WTC11 (cell line): ENCODE data around the gene BIVM.

Experiments
- AFF4 ChIP-seq: sonication (generic); formaldehyde crosslinking; IDR thresholded peaks from 2 replicates; pipeline ENCODE4 v1.8.1; 2023; ENCODE audit warnings: mild to moderate bottlenecking, missing genetic modification reagents, borderline replicate concordance
- ATF1 ChIP-seq: sonication (generic); formaldehyde crosslinking; IDR thresholded peaks from 2 replicates; pipeline ENCODE4 v1.8.1; 2023; ENCODE audit warnings: mild to moderate bottlenecking, moderate library complexity, missing genetic modification reagents
- CREB1 ChIP-seq: sonication (generic); formaldehyde crosslinking; IDR thresholded peaks from 2 replicates; pipeline ENCODE4 v1.8.0; 2023; ENCODE audit warnings: mild to moderate bottlenecking, missing genetic modification reagents
- CTCF ChIP-seq: fragments of 200-600 bp; IDR thresholded peaks from 2 replicates; pipeline ENCODE4 v1.8.0; 2022; ENCODE audit warnings: antibody characterized with exemption
- E2F4 ChIP-seq: sonication (generic); formaldehyde crosslinking; IDR thresholded peaks from 2 replicates; pipeline ENCODE4 v1.8.1; 2022; ENCODE audit warnings: low read depth, mild to moderate bottlenecking, moderate library complexity, missing genetic modification reagents, borderline replicate concordance
- E2F5 ChIP-seq: sonication (generic); formaldehyde crosslinking; IDR thresholded peaks from 2 replicates; pipeline ENCODE4 v1.8.1; 2022; ENCODE audit warnings: mild to moderate bottlenecking, moderate library complexity, missing genetic modification reagents
- ESRRA ChIP-seq: sonication (generic); formaldehyde crosslinking; IDR thresholded peaks from 2 replicates; pipeline ENCODE4 v1.8.1; 2022; ENCODE audit warnings: mild to moderate bottlenecking, missing genetic modification reagents, borderline replicate concordance
- JAZF1 ChIP-seq: fragments of 250-450 bp; sonication (Bioruptor Pico); IDR thresholded peaks from 2 replicates; pipeline ENCODE4 v1.9.0; 2021; ENCODE audit warnings: moderate library complexity, mild to moderate bottlenecking, inconsistent platforms
- MAX ChIP-seq: sonication (generic); formaldehyde crosslinking; IDR thresholded peaks from 2 replicates; pipeline ENCODE4 v1.8.0; 2022; ENCODE audit warnings: mild to moderate bottlenecking, missing genetic modification reagents
- MXD4 ChIP-seq: fragments of 250-450 bp; sonication (Bioruptor Pico); IDR thresholded peaks from 2 replicates; pipeline ENCODE4 v1.8.0; 2021; ENCODE audit warnings: mild to moderate bottlenecking, moderate library complexity, borderline replicate concordance
- ZNF263 ChIP-seq: sonication (generic); formaldehyde crosslinking; IDR thresholded peaks from 2 replicates; pipeline ENCODE4 v1.8.1; 2022; ENCODE audit warnings: low read depth, mild to moderate bottlenecking, moderate library complexity, missing genetic modification reagents

GRCh38 chr13:102881819-102882686 lies 83.1 kb downstream of the BIVM start:
- TF ChIP-seq MXD4 (CRISPR knock-in tag) (no peak), E2F5 (CRISPR knock-in tag) (no peak), ATF1 (CRISPR knock-in tag) (no peak), MAX (no peak), CTCF (no peak), E2F4 (CRISPR knock-in tag) (no peak), ESRRA (CRISPR knock-in tag) (no peak), AFF4 (CRISPR knock-in tag) (no peak), JAZF1 (no peak), CREB1 (CRISPR knock-in tag) (no peak), ZNF263 (CRISPR knock-in tag) (no peak)
